ENCODE measurements around the gene ABCA4.

The ABCA4 gene

GRCh38 chr1:94121411-94121821, 468 bp upstream of the ABCA4 start:
- no peak for DNase-seq

- DNase-seq, result no peak
Measured at GRCh38 chr1:94120570-94120901, 412 bp downstream of the ABCA4 start.

- no peak for DNase-seq
Measured at GRCh38 chr1:94119796-94120569, 965 bp downstream of the ABCA4 start.

- no peak for DNase-seq
Measured at GRCh38 chr1:94119306-94119705, 1.6 kb downstream of the ABCA4 start.

GRCh38 chr1:94118471-94118870, 2.5 kb downstream of the ABCA4 start:
- DNase-seq, result no peak

GRCh38 chr1:94118013-94118412, 2.9 kb downstream of the ABCA4 start:
- DNase-seq, result no peak

- no peak for DNase-seq
Measured at GRCh38 chr1:94117259-94117851, 3.6 kb downstream of the ABCA4 start.

GRCh38 chr1:94115900-94116436, 5.0 kb downstream of the ABCA4 start:
- DNase-seq, result no peak

- no peak for DNase-seq
Measured at GRCh38 chr1:94115254-94115899, 5.6 kb downstream of the ABCA4 start.

GRCh38 chr1:94113589-94114226, 7.2 kb downstream of the ABCA4 start:
- DNase-seq, result no peak

- no peak for DNase-seq
Measured at GRCh38 chr1:94111879-94112278, 9.1 kb downstream of the ABCA4 start.

GRCh38 chr1:94110946-94111740, 9.8 kb downstream of the ABCA4 start:
- DNase-seq, result no peak

- no peak for DNase-seq
Measured at GRCh38 chr1:94110021-94110761, 10.8 kb downstream of the ABCA4 start.

GRCh38 chr1:94109478-94109877, 11.5 kb downstream of the ABCA4 start:
- no peak for DNase-seq

GRCh38 chr1:94107141-94107540, 13.8 kb downstream of the ABCA4 start:
- no peak for DNase-seq

GRCh38 chr1:94106716-94107115, 14.2 kb downstream of the ABCA4 start:
- no peak for DNase-seq

- no peak for DNase-seq
Measured at GRCh38 chr1:94105957-94106529, 14.9 kb downstream of the ABCA4 start.

GRCh38 chr1:94105581-94105952, 15.4 kb downstream of the ABCA4 start:
- no peak for DNase-seq

- no peak for DNase-seq
Measured at GRCh38 chr1:94104776-94105580, 16.0 kb downstream of the ABCA4 start.

- DNase-seq, result no peak
Measured at GRCh38 chr1:94104127-94104684, 16.7 kb downstream of the ABCA4 start.
